HG03442 (cell line): ENCODE data around the gene PLAGL2.
"Not testable (repeated sequence)": the region's sequence is repeated elsewhere in the genome, so short reads cannot be mapped to it uniquely, and the experiment has no call there.

ENCODE experiments used
- ATAC-seq: cut with Tn5 transposase; IDR thresholded peaks from one replicate; pipeline ENCODE4 v1.9.1; 2021; ENCODE audit warnings: mild to moderate bottlenecking, moderate library complexity; ENCODE audit not compliant: unreplicated experiment

The PLAGL2 gene, protein sequence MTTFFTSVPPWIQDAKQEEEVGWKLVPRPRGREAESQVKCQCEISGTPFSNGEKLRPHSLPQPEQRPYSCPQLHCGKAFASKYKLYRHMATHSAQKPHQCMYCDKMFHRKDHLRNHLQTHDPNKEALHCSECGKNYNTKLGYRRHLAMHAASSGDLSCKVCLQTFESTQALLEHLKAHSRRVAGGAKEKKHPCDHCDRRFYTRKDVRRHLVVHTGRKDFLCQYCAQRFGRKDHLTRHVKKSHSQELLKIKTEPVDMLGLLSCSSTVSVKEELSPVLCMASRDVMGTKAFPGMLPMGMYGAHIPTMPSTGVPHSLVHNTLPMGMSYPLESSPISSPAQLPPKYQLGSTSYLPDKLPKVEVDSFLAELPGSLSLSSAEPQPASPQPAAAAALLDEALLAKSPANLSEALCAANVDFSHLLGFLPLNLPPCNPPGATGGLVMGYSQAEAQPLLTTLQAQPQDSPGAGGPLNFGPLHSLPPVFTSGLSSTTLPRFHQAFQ

DNA sequence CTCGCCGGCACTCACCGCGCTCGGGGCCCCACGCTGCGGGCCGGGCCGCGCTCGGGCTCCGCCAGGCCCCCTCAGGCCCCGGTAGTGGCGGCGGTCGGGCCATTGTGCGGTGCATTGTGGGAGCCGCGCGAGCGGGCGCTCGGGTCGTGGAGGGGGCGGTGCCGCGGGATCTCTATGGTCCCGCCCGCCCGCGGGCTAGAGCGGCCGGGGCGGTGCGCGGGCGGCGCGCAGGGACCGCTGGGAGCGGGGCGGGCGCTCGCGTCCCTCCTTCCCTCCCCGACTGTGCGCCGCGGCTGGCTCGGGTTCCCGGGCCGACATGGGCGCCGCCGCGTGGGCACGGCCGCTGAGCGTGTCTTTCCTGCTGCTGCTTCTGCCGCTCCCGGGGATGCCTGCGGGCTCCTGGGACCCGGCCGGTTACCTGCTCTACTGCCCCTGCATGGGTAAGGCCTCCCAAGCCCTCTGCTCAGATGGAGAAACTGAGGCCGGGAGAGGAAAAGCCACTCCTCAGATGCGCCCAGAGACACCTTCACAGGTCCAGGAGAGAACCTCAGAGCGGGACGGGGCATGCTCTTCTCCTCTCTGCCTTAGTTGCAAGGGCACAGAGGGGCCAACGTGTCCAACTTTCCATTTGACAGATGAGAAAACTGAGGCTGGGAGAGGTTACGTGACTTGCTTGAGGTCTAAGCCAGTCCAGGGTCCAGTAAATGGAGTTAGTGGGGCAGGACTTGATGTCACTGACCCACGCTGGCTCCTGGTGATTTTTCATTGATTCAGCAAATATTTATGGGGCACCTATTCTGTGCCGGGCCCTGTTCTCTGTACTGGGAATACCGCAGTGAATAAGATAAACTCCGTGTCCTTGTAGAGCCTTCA lies at the start of gene PLAGL2, which contains the start of gene POFUT1:
Gene PLAGL2, minus strand, starts transcription at position 118 of the 873 bp plus-strand sequence. CDS start 5,565 bp downstream, outside the sequence.
Gene POFUT1, plus strand, starts transcription at position 255 of the 873 bp plus-strand sequence. Its CDS starts 62 bp downstream, at position 317.
- ATAC-seq: peak; percentile 87

DNA sequence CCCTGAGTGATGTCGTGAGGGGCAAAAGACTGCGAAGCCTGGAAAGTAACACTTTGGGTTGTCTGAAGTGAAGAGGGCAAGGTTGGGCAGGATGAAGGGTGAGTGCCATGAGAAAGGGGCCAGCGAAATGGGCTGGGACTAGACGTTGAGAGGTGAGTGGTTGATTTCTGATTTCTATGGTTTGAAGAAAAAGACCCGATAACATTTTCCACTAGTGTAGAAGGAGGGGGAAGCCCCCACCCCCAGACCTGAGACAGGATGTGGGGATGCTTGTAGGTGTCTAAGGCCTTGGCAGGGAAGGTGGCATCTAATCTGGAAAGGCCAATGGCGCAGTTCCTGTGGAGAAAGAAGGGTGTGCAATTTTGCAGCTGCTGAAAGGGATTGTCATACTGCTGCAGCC lies 44.6 kb upstream of the PLAGL2 start:
- no peak for ATAC-seq

DNA sequence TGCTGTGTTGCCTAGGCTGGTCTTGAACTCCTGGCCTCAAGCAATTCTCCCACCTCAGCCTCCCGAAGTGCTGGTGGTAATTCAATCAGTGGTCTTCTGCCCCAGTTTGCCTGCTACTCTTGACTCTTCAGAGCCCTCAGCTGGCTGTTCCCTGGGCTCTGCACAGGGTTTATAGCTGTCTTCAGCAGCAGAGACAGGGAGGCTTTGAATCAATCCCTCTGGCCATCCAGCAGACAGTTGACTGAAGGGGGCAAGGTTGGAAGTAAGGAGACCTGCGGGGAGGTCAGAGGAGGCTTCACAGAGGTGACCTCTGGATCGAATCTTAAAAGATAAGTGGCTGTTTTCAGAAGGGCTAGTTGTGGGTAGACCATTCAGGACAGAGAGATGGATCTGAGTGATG lies 43.9 kb upstream of the PLAGL2 start:
- ATAC-seq: no peak

DNA sequence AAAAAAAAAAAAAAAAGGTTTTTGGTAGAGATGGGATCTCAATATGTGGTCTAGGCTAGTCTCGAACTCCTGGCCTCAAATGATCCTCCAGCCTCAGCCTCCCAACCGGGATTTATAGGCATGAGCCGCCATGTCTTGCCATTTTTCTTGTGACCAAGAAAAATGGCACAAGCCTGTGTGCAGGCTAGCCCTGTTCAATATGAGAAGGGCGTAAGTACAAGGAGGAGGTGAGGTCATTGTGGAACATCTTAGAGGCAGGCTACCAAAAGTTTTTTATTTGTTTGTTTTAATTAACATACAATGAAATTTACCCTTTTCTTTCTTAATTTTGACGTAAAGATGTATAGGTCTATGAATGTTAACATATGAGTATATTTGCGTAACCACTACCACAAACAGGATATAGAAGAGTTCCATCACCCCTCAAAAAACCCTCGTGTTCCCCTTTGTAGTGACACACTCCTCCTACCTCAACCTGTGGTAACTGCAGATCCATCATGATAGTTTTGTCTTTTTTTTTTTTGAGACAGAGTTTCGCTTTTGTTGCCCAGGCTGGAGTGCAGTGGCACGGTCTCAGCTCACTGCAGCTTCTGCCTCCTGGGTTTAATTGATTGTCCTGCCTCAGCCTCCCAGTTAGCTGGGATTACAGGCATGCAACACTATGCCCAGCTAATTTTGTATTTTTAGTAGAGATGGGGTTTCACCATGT lies 41.6 kb upstream of the PLAGL2 start:
- no peak for ATAC-seq

DNA sequence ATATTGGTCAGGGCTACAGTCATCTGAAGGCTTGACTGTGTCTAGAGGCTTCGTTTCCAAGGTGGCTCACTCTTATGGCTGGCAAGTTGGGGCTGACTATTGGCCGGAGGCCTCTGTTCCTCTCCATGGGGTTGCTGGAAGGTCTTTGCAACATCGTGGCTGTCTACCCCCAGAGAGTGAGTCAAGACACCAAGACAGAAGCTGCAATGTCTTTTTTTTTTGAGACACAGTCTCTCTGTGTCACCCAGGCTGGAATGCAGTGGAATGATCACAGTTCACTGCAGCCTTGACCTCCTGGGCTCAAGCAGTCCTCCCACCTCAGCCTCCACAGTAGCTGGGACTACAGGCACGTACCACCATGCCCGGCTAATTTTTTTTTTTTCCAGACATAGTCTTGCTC lies 40.5 kb upstream of the PLAGL2 start:
- no peak for ATAC-seq

DNA sequence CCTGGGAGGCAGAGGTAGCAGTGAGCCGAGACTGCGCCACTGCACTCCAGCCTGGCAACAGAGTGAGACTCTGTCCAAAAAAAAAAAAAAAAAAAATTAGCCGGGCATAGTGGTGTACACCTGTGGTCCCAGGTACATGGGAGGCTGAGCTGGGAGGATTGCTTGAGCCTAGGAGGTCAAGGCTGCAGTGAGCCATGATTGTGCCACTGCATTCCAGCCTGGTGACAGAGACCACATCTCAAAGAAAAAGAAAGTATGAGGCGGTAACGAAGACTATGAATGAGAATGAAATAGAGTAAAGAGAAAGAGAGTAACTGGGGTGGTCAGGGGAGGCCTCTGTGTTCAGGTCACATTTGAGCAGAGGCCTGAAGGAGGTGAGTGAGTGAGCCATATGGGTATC lies 38.7 kb upstream of the PLAGL2 start:
- not testable (repeated sequence) for ATAC-seq

DNA sequence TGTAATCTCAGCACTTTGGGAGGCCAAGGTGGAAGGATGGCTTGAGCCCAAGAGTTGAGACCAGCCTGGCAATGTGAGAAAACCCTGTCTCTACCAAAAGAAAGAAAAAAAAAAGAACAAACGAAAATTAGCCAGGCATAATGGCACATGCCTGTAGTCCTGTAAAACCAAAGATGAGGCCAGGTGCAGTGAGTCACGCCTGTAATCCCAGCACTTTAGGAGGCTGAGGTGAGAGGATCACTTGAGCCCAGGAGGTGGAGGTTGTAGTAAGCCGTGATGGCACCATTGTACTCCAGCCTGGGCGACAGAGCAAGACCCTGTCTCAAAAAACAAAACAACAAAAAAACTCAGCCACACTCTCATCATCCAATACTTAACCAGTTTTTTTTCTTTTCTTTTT lies 37.4 kb upstream of the PLAGL2 start:
- ATAC-seq: no peak

DNA sequence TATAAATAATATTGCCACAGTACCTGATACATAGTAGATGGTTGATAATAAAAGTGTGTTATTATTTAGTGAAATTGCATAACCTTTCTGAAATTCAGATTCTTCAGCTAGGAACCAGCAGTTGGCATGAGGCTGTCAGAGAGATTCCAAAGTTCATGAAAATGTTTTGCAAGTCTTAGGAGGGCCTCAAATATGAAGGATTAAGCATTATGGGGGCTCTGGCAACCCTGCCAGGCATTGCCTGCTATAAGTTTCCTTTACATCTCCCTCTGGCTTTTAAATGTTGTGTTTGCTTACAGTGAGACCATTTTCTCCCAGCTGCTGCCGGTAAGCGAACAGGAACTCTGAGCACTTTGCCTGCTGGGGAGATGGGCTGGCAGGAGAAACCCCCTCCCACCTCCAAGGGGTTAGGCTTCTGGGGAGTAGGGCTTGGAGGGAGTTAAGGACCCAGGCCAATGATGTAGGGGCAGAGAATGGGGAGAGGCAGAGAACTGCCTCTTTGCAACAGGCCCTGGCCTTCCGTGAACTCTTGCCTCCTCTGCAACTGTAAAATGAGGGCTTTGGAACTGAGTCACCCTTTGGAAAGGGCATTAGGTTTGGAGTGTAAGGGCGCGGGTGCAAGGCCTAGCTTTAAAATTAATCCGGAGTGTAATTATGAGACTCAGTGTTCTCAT lies 36.7 kb upstream of the PLAGL2 start:
- ATAC-seq: no peak

DNA sequence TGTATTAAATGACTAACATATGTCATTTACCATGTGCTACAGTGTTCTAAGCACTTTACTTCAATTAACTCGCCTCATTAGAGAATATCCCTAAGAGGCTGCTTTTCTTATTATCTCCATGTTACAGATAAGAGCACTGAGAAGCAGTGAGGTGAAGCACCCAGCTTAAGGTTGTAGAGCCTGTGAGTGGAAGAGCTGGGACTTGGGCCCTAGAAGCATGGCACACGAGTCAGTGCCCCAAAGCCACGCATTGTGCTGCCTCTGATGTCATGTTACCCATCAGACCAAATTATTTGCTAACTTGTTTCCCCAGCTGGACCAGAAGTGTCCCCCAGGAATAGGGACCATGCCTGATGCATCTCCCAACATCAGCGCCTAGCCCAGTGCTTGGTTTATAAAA lies 34.3 kb upstream of the PLAGL2 start:
- no peak for ATAC-seq

DNA sequence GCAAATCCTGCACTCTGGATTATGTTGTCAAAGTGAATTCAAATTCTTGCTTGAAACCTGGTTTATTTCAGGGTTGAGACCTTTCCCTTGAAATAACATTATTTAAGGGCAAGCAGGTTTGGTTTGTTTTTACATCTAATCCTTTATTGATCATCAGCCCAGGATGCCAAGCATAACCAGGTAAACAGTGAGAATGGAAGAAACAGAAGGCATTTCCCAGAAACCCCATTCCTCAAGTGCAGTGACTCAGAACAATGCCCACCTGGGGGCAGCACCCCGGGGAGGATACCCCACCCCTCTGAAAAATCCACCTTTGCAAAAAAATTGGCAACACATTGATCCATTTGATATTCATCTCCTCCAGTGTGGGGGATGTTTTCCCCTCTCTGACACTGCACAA lies 32.7 kb upstream of the PLAGL2 start:
- no peak for ATAC-seq

DNA sequence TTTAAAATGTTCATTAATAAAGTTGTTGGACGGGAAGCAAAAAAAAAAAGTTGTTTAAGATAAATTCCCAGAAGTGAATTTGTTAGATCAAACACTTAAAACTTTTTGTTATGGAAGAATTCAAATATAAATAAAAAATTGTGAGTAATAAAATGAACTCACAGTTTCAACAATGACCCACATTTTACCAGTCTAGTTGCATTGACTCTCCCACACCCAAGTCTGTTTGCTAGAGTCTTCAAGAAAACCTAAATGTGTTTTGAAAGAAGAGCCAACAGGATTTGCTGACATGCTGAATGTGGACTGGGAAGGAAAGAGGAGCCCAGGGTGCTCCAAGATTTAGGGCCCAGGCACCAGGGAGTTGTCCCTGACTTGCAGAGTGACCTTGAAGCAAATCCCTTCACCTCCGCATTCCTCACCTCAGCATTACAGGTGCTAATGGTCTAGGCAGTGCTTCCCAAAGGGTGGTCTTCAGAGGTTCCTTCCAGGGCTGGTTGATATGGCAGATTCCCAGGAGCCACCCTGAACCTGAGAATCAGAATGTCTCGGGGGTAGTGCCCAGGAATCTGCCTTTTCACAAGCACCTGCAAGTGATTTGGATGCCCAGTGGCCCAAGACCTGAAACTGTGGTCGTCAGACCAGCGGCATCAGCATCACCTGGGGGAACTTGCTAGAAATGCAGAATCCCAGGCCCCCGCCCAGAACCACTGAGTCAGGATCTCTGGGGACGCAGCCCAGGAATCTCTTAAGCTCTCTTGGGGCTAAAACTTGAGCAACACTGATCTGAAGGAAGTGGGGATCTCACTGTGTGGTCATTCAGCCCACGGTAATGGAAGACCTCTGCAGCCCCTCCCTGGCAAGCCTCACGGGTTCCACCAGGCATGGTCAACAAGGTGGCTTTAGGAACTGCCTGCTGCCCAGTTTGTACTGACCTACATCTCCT lies 31.2 kb upstream of the PLAGL2 start:
- ATAC-seq: no peak

DNA sequence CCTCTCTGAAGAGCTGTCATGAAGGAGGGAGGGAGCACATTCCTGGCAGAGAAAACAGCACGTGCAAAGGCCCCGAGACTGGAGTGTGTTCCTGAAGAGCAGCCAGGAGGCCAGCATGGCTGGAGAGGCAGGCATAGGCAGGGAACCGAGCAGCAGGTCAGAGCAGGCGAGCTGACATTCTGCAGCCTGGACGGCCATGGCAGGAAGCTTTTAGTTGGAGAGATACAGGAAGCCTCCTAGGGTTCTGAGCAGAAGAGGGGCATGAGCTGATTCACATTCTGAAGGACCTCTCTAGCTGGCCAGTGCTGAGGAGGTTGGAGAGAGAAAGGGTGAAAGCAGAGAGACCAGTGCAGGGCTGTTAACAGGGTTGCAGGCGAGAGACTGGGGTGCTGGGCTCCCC lies 29.9 kb upstream of the PLAGL2 start:
- ATAC-seq: no peak

DNA sequence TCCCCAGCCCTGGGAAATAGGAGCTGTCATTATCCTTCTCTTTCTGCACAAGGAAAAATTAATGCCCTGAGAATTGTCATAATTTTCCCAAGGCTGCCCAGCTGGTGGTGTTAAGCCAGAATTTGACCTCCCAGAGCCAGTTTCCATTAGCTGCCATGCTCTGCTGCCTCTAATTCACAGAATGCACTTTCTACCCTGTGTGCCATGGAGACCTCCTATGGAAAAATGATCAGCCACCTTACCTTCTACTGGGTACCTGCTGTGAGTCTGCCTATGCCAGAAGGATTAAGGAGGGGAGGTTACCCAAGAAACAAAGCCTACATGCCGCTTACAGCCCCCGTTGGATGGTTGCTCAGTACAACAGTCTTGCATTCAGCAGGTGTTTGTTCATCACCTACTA lies 29.3 kb upstream of the PLAGL2 start:
- ATAC-seq: no peak

DNA sequence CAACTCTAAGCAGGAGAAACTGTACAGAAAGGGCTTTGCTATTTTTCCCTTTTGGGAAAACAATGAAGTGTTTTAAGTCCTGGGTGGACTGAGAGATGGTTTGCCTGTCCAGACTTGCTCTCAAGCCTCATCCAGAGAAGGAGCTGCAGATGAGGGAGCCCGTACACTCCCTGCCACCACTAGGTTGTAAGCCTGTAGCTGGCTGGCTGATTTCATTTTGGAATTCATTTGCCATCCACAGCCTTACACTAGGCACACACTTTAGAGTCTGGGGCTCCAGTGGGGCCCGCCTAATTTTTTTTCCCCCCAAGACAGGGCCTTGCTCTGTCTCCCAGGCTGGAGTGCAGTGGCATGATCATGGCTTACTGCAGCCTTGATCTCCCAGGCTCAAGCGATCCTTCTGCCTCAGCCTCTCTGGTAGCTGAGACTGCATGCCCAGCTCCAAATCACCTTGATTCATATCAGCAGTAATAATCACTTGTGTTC lies 28.5 kb upstream of the PLAGL2 start:
- no peak for ATAC-seq

DNA sequence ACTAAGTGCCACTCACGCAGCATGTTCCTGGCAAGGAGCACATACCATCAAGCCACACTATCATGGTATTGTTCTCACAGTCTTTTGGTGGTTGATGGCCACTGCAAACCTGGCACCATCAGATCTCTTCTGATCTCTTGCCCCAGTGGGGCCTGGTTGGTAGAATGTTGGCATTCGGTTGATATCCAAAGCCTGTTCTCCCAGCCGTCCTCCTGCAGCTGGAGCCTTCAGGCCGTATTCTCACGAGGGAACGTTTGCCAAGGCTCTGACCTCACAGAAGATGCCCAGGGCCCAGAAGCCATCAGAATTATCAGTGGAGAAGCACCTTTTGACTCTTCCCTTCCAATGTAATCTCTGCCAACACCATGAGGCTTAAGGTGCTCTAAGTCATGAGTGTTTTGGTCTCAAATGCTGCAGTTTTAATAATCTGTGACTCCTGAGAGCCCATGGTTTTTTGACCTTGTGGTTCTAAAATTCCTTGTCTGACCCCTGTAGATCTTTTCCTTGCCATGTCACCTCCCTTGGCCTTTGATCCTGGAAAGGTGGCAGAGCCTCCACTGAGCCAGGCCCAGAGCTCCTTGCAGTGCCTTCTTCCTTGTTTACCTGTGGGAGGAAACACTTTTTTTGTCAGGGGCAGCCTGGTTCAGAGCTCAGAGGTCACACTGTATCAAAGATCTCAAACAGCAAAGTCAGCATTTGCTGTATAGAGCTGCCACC lies 27.9 kb upstream of the PLAGL2 start:
- no peak for ATAC-seq

DNA sequence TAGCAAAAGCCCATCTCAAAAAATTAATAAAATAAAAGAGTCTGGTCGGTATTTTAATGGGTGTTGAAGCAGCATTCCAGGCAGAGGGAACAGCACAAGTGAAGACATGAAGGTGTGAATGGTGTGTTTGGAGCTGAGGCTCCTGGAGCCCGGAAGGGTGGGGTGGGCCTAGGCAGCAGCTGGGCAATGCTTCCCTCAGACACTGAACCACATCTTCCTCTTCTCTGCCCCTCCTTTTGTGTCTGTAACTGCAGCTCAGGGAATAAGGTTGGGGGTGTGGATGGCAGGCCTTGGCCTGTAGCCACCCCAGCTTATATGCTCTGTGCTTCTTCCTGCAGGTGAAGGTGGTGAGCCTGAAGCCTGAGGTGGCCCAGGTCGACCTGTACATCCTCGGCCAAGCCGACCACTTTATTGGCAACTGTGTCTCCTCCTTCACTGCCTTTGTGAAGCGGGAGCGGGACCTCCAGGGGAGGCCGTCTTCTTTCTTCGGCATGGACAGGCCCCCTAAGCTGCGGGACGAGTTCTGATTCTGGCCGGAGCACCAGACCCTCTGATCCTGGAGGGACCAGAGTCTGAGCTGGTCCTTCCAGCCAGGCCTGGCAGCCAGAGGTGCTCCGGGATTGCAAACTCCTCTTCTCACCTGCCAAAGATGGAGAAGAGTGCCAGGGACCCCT lies 26.7 kb upstream of the PLAGL2 start:
- ATAC-seq: no peak

DNA sequence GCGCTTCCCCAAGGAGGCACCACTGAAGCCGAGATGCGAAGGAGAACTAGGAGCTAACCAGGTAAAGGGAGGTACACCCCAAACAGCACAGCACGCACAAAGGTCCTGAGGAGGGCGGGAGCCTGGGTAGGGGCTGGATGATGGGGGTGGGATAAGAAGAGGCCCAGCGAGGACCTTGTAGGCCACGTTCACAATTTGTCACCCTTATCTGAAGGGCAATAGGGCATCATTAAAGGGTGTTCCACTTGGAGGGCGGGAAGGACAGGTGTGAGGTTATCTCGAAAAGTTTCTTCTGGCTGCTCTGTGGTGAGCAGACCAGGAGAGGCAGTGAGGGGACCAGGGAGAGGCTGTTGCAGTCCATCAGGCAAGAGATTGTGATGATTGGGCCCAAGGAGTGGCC lies 25.7 kb upstream of the PLAGL2 start:
- ATAC-seq: no peak

DNA sequence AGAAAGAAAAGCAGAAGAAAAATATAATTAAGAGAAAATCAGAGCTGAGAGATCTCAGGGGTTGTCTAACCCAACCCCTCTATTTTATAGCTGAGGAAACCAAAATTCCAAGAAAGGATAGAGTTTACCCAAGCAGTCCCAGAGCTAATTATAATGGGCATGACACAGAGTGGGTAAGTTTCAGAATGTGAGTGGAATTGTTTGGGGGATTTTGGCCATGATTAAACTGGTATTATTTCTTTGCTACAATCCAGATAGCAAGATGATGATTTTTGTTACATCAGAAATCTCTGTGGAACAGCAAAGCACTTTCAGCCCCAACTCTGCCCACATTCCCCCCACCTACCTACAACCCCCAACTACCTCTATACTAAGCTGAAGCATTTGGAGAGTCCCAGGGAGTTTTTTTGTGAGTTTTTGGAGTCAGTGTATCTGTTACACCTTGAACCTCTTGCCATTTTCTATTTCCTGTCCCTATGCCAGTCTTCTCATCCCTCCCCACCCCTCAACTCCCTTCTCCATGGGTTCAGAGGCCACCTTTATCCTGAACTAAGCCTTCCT lies 24.9 kb upstream of the PLAGL2 start:
- no peak for ATAC-seq
